Loucy (cell line): Measurements from ENCODE around the gene FAM187B.

Experiments
- EZH2phosphoT487 ChIP-seq: fragments of 200-600 bp; IDR thresholded peaks from 2 replicates; pipeline ENCODE4 v1.6.1; 2018; ENCODE audit warnings: antibody characterized with exemption, mild to moderate bottlenecking, moderate library complexity, borderline replicate concordance
- TF ChIP-seq, protein P1 (sequence below): fragments of 200-600 bp; sonication (generic); conservative IDR thresholded peaks from 2 replicates; pipeline ENCODE4 v1.5.1; 2014; ENCODE audit warnings: mild to moderate bottlenecking, antibody characterized with exemption, low read length

- TF ChIP-seq, protein P1, sequence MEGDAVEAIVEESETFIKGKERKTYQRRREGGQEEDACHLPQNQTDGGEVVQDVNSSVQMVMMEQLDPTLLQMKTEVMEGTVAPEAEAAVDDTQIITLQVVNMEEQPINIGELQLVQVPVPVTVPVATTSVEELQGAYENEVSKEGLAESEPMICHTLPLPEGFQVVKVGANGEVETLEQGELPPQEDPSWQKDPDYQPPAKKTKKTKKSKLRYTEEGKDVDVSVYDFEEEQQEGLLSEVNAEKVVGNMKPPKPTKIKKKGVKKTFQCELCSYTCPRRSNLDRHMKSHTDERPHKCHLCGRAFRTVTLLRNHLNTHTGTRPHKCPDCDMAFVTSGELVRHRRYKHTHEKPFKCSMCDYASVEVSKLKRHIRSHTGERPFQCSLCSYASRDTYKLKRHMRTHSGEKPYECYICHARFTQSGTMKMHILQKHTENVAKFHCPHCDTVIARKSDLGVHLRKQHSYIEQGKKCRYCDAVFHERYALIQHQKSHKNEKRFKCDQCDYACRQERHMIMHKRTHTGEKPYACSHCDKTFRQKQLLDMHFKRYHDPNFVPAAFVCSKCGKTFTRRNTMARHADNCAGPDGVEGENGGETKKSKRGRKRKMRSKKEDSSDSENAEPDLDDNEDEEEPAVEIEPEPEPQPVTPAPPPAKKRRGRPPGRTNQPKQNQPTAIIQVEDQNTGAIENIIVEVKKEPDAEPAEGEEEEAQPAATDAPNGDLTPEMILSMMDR = no peak
- no peak for TF ChIP-seq EZH2phosphoT487
Measured at GRCh38 chr19:35209646-35210045, 18.9 kb downstream of the FAM187B start.
